HL-60 (cell line): ENCODE measurements around the gene CHRNE.

Experiments used
- DNase-seq, 2 experiments: peaks; one replicate each; pipeline ENCODE4 v3.0.0-alpha.2; 2010 to 2020; ENCODE audit warnings: low read depth in 1 of 2, low spot score in 1 of 2
- H3K27ac ChIP-seq: fragments of 250-450 bp; sonication (Bioruptor Pico); replicated peaks from 2 replicates; pipeline ENCODE4 v1.5.1; 2020; ENCODE audit warnings: mild to moderate bottlenecking, moderate library complexity
- H3K27me3 ChIP-seq: fragments of 250-450 bp; sonication (Bioruptor Pico); 2 replicates; pipeline ENCODE4 v1.5.1; 2021; ENCODE audit warnings: mild to moderate bottlenecking, moderate library complexity; ENCODE audit not compliant: insufficient read depth, poor library complexity, severe bottlenecking
- H3K4me3 ChIP-seq: replicated peaks from 2 replicates; pipeline ENCODE4 v1.5.1; 2011; ENCODE audit warnings: mild to moderate bottlenecking, control low read depth, low read length; ENCODE audit not compliant: insufficient read depth
- CTCF ChIP-seq: IDR thresholded peaks from one replicate; pipeline ENCODE4 v1.5.1; 2011; ENCODE audit warnings: low read length, control low read depth, inconsistent platforms; ENCODE audit not compliant: insufficient read depth
- GABPA ChIP-seq: IDR thresholded peaks from 2 replicates; pipeline ENCODE4 v1.6.1; 2012; ENCODE audit warnings: low read depth
- POLR2AphosphoS5 ChIP-seq: IDR thresholded peaks from 2 replicates; pipeline ENCODE4 v1.6.1; 2012; ENCODE audit warnings: low read depth
- REST ChIP-seq: IDR thresholded peaks from 2 replicates; pipeline ENCODE4 v1.6.1; 2012; ENCODE audit warnings: low read depth; ENCODE audit not compliant: insufficient replicate concordance
- SPI1 ChIP-seq: IDR thresholded peaks from 2 replicates; pipeline ENCODE4 v1.6.1; 2012; ENCODE audit warnings: low read depth, mild to moderate bottlenecking, borderline replicate concordance

CHRNE gene

GRCh38 chr17:4895657-4896331 is 7.1 kb downstream of the CHRNE start:
- Histone ChIP-seq H3K27ac (no peak overlapping the region), H3K27me3 (peaks cover 7% of the 10 kb centered on the region), H3K4me3 (no peak overlapping the region)
- no peak for DNase-seq
- TF ChIP-seq CTCF (no peak), POLR2AphosphoS5 (no peak), REST (no peak), GABPA (no peak), SPI1 (no peak)

GRCh38 chr17:4895121-4895520 is 7.8 kb downstream of the CHRNE start:
- no peak for TF ChIP-seq REST
- no peak for TF ChIP-seq CTCF
- no peak overlapping the region for H3K4me3 ChIP-seq
- peaks cover 4% of the 10 kb centered on the region for H3K27me3 ChIP-seq
- DNase-seq = no peak
- H3K27ac ChIP-seq = no peak overlapping the region

GRCh38 chr17:4893721-4894560 is 9.0 kb downstream of the CHRNE start:
- no peak for TF ChIP-seq SPI1
- TF ChIP-seq POLR2AphosphoS5 = no peak
- TF ChIP-seq REST = no peak
- no peak for TF ChIP-seq CTCF
- no peak for TF ChIP-seq GABPA
- Histone ChIP-seq H3K27me3 (no peaks in the 10 kb centered on the region), H3K27ac (no peak overlapping the region), H3K4me3 (no peak overlapping the region)
- no peak for DNase-seq
